ENCODE data around the gene SKP1. TPM values are rescaled to one million over a fixed set of nuclear protein-coding genes. Genes with fewer than 3 reads are reported as not detected.
"Not testable (repeated sequence)": the region's sequence is repeated elsewhere in the genome, so short reads cannot be mapped to it uniquely, and the experiment has no call there.

SKP1 gene
- 100 to 1,000 TPM; 476 to 538 (median 505) TPM for polyA plus RNA-seq
- long read RNA-seq, donor 1, full-length matches to known transcripts: 592 of 690 reads
- long read RNA-seq, donor 1, partial matches to known transcripts: 78 of 690 reads
- long read RNA-seq, donor 1, other reads (novel, unspliced or antisense): 20 of 690 reads
- long read RNA-seq, donor 2, full-length matches to known transcripts: 135 of 143 reads
- long read RNA-seq, donor 2, partial matches to known transcripts: 0 of 143 reads
- long read RNA-seq, donor 2, other reads (novel, unspliced or antisense): 8 of 143 reads
- long read RNA-seq, donor 3, full-length matches to known transcripts: 168 of 233 reads
- long read RNA-seq, donor 3, partial matches to known transcripts: 60 of 233 reads
- long read RNA-seq, donor 3, other reads (novel, unspliced or antisense): 5 of 233 reads
- long read RNA-seq, donor 4, full-length matches to known transcripts: 7 of 7 reads
- long read RNA-seq, donor 4, partial matches to known transcripts: 0 of 7 reads
- long read RNA-seq, donor 4, other reads (novel, unspliced or antisense): 0 of 7 reads
- long read RNA-seq, donor 5, full-length matches to known transcripts: 44 of 63 reads
- long read RNA-seq, donor 5, partial matches to known transcripts: 19 of 63 reads
- long read RNA-seq, donor 5, other reads (novel, unspliced or antisense): 0 of 63 reads
- long read RNA-seq, donor 6, full-length matches to known transcripts: 212 of 219 reads
- long read RNA-seq, donor 6, partial matches to known transcripts: 7 of 219 reads
- long read RNA-seq, donor 6, other reads (novel, unspliced or antisense): 0 of 219 reads
- long read RNA-seq, donor 7, full-length matches to known transcripts: 575 of 630 reads
- long read RNA-seq, donor 7, partial matches to known transcripts: 46 of 630 reads
- long read RNA-seq, donor 7, other reads (novel, unspliced or antisense): 9 of 630 reads
- long read RNA-seq, donor 8, full-length matches to known transcripts: 30 of 30 reads
- long read RNA-seq, donor 8, partial matches to known transcripts: 0 of 30 reads
- long read RNA-seq, donor 8, other reads (novel, unspliced or antisense): 0 of 30 reads
- long read RNA-seq, donor 9, full-length matches to known transcripts: 49 of 55 reads
- long read RNA-seq, donor 9, partial matches to known transcripts: 6 of 55 reads
- long read RNA-seq, donor 9, other reads (novel, unspliced or antisense): 0 of 55 reads
- long read RNA-seq, donor 10, full-length matches to known transcripts: 397 of 426 reads
- long read RNA-seq, donor 10, partial matches to known transcripts: 23 of 426 reads
- long read RNA-seq, donor 10, other reads (novel, unspliced or antisense): 6 of 426 reads

DNA sequence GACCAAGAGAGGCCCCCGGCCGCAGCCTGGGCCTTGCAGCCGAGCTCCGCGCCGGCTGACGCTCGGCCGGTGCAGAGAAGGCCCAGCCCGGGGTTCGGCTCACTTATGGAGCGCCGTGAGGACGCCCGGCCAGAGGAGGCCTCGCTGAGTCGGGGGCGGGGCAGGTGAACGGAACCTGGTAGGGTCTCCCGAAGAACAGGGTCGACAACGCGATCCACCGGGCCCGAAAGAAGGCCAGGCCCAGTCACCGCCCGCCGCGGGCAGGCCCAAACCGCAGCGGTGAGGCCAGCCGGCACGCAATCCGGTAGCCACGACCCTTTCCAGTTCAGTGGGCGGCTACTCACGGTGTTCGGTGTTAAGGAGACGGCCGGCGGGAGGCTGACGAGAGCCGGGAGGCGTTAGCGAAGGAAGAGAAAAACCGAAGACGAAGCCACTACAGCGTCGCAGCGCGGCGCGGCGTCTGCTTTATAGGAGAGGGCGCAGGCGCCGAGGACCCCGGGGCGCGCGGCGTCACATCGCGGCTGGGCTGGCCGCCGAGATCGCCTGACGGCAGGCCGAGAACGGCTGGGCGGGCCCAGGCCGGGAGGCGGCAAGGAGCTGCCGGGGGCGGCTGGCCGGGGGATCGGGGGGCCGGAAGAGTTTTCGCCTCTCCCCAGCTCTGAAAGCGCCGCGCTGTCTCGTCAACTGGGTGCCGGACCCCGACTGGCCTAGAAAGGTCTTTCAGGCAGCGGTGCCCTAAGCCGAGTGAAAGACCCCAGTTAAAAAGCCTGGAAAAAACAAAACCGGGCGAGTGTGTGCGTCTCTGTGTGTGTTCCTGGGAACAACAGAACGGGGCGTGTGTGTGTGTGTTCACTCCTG lies at the start of gene SKP1:
SKP1 (minus strand) TSS at position 440 of the 858 bp plus-strand sequence. CDS start 2,928 bp downstream, outside the sequence.
- peak within 1 kb of the TSS; percentile 79 to 95 (median 92) for H3K4me3 ChIP-seq (ENCODE audit: low read depth in 1 of 3, low read length in 3 of 3)
- H3K27ac ChIP-seq (ENCODE audit: low read depth in 1 of 3, low read length in 2 of 3): peak within 1 kb of the TSS; percentile 96 to 100 (median 98)
- 0 to 1% (median 0%) methylated on average over 71 to 92 of the region's 92 CpGs for WGBS, 3 donors
- H3K36me3 ChIP-seq (ENCODE audit: control insufficient read depth in 3 of 3, insufficient read depth in 2 of 3, low read depth in 1 of 3, low read length in 3 of 3): peaks cover 0 to 13% (median 0%) of the 10 kb centered on the region in 3 donors
- DNase-seq: peak; percentile 84 to 95
- no peaks in the 10 kb centered on the region for H3K9me3 ChIP-seq (ENCODE audit: control insufficient read depth in 2 of 2, insufficient read depth in 1 of 2, low read depth in 1 of 2, low read length in 1 of 2)
- no peak for FAIRE-seq
- H3K4me1 ChIP-seq (ENCODE audit: control insufficient read depth in 3 of 3, insufficient read depth in 2 of 3, low read depth in 1 of 3, low read length in 2 of 3): peaks cover 2 to 26% (median 3%) of the 10 kb centered on the region in 3 donors
- H3K27me3 ChIP-seq (ENCODE audit: control insufficient read depth in 3 of 3, insufficient read depth in 3 of 3, low read length in 3 of 3): no peaks in the 10 kb centered on the region

DNA sequence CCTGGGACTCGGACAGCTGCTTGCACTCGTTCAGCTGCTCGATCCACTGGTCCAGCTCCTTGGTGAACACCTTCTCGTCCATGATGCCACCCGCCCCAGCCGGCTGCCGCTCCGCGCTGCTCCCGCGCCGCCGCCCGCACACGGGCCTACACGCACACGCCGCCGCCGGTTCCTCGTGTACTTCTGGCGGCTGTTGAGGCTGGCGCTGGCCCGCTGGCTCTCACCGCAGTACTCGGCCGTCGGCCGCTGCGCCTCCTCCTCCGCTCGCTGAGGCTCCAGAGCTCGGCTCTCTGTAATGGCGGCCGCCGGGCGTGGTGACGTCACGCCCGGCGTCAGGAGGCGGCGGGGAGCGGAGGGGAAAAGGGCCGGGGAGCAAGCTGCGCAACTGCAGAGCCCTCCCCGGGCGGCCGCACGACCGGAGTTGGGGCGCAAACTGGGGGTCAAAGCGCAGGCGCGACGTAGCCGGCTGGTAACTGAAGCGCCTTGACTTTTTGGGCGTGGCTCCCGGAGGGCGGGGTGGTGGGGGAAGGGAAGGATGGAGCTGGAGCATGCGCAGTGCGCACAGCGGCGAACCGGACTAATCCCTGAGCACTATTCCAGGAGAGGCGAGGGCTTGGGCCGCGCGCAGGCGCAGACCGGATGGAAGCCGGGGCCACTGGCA lies 49.2 kb upstream of the SKP1 start, which contains the start of gene PPP2CA:
PPP2CA (minus strand) TSS at position 294 of the 661 bp plus-strand sequence; CDS start at position 82, 212 bp downstream.
- FAIRE-seq: no peak

DNA sequence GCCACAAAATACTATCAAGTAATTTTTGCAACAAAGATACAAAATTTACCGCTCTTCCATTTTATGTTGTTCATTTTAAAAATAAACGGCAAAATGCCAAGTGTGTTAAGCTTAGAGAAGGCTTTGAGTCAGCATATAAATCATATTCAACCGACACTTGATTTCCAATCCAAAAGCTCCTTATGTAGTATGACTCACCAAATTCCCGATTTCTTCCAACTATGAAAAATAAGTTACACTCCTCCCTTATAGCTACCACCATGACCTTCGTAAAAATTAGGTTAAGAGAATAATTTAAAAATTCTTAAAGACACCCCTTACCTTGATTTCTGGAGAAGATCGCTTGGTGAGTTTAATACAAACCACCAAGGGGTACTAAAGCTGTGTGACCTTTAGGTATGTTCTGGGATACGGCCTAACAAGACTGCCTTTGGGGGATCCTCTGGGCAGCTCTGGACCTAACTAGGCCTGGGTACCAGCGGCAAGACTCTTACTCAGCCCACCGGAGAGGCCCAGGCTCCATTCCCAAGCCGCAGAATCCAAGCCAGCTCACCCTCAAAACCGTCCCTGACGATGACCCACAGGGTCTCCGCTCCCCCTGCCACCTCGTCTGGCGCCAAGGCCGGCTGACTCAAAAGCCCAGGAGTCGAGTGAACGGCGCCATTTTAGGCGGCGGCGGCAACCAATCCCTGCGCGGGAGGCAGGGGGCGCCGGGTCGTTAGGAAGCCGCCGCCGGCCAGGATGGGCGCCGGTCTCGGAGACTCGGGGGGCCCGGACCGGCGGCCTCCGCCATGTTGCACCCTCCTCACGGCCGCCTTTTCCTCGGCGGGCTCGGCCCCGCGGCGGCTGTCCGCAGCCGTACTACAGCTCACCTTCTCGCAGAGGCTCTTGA lies 48.4 kb upstream of the SKP1 start:
- peak; percentile 49 to 89 for DNase-seq
- Histone ChIP-seq H3K4me1 (ENCODE audit: control insufficient read depth in 3 of 3, insufficient read depth in 2 of 3, low read depth in 1 of 3, low read length in 2 of 3) (peaks cover 4 to 21% (median 5%) of the 10 kb centered on the region in 3 donors), H3K4me3 (ENCODE audit: low read depth in 1 of 3, low read length in 3 of 3) (peak overlapping the region; percentile 81 to 97 (median 97)), H3K27ac (ENCODE audit: low read depth in 1 of 3, low read length in 2 of 3) (peak overlapping the region; percentile 99 to 100 (median 100)), H3K9me3 (ENCODE audit: control insufficient read depth in 2 of 2, insufficient read depth in 1 of 2, low read depth in 1 of 2, low read length in 1 of 2) (no peaks in the 10 kb centered on the region), H3K36me3 (ENCODE audit: control insufficient read depth in 3 of 3, insufficient read depth in 2 of 3, low read depth in 1 of 3, low read length in 3 of 3) (peaks cover 0 to 5% (median 0%) of the 10 kb centered on the region in 3 donors), H3K27me3 (ENCODE audit: control insufficient read depth in 3 of 3, insufficient read depth in 3 of 3, low read length in 3 of 3) (no peaks in the 10 kb centered on the region)
- FAIRE-seq: no peak
- 0 to 1% (median 0%) methylated on average over 44 to 49 of the region's 49 CpGs for WGBS, 3 donors

More for the DNA sequence above, 49.2 kb upstream of the SKP1 start, which contains the start of gene PPP2CA:
- H3K27ac ChIP-seq (ENCODE audit: low read depth in 1 of 3, low read length in 2 of 3): peak within 1 kb of the TSS; percentile 99 to 100 (median 100)
- H3K9me3 ChIP-seq (ENCODE audit: control insufficient read depth in 2 of 2, insufficient read depth in 1 of 2, low read depth in 1 of 2, low read length in 1 of 2): no peaks in the 10 kb centered on the region
- H3K4me1 ChIP-seq (ENCODE audit: control insufficient read depth in 3 of 3, insufficient read depth in 2 of 3, low read depth in 1 of 3, low read length in 2 of 3): peaks cover 0 to 21% (median 4%) of the 10 kb centered on the region in 3 donors
- DNase-seq: peak; percentile 98 to 100
- H3K36me3 ChIP-seq (ENCODE audit: control insufficient read depth in 3 of 3, insufficient read depth in 2 of 3, low read depth in 1 of 3, low read length in 3 of 3): peaks cover 0 to 4% (median 0%) of the 10 kb centered on the region in 3 donors
- H3K4me3 ChIP-seq (ENCODE audit: low read depth in 1 of 3, low read length in 3 of 3): peak within 1 kb of the TSS; percentile 81 to 97 (median 97)
- H3K27me3 ChIP-seq (ENCODE audit: control insufficient read depth in 3 of 3, insufficient read depth in 3 of 3, low read length in 3 of 3): no peaks in the 10 kb centered on the region
- 0% methylated on average over 55 to 73 of the region's 73 CpGs for WGBS, 3 donors

DNA sequence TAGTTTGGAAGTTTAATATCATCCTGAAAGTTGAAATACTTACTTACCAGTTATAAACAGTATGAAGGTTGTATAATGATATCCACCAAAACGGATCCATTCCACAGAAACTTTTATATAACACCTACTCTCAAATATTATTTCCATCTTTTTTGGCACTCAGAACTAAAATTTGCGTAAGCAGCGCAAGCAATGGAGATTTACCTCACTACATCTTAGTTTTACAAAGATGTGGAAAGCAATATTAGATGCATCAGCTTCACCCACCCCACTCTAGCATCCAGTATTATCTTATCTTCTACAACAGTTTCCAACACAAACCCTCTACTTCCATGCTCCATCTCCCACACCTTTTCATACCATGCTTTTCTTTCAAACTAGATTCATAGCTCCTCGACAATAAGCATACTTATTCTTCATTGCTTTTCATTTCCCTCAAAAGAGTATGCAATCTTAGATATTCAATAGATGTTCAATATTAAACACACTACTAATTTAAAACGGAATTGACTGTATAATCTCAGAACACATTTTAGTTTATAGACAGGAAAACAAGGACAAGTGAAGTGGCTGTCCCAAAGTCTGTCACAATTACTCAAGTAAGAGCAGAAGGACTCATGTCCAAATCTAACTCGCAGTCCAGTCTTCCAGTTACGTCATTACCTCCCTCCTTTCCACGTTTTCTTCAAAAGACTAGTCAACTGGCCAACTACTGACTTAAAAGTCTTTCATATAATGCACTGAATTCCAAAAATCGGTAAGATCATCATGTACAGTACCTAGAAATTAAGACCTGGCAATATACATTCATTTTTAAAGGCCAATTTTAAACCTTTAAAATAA lies 46.9 kb upstream of the SKP1 start:
- H3K36me3 ChIP-seq (ENCODE audit: control insufficient read depth in 3 of 3, insufficient read depth in 2 of 3, low read depth in 1 of 3, low read length in 3 of 3): peaks cover 0 to 10% (median 0%) of the 10 kb centered on the region in 3 donors
- DNase-seq: peak; percentile 23 to 37
- no peak for FAIRE-seq
- peak overlapping the region in 2 of 3 donors; percentile 81 to 97 for H3K4me3 ChIP-seq (ENCODE audit: low read depth in 1 of 3, low read length in 3 of 3)
- H3K27ac ChIP-seq (ENCODE audit: low read depth in 1 of 3, low read length in 2 of 3): peak overlapping the region in 1 of 3 donors; percentile 100
- no peaks in the 10 kb centered on the region for H3K27me3 ChIP-seq (ENCODE audit: control insufficient read depth in 3 of 3, insufficient read depth in 3 of 3, low read length in 3 of 3)
- H3K4me1 ChIP-seq (ENCODE audit: control insufficient read depth in 3 of 3, insufficient read depth in 2 of 3, low read depth in 1 of 3, low read length in 2 of 3): peaks cover 4 to 31% (median 5%) of the 10 kb centered on the region in 3 donors
- WGBS, 3 donors: 21 to 28% (median 28%) methylated on average over 9 of the region's 9 CpGs
- H3K9me3 ChIP-seq (ENCODE audit: control insufficient read depth in 2 of 2, insufficient read depth in 1 of 2, low read depth in 1 of 2, low read length in 1 of 2): no peaks in the 10 kb centered on the region

DNA sequence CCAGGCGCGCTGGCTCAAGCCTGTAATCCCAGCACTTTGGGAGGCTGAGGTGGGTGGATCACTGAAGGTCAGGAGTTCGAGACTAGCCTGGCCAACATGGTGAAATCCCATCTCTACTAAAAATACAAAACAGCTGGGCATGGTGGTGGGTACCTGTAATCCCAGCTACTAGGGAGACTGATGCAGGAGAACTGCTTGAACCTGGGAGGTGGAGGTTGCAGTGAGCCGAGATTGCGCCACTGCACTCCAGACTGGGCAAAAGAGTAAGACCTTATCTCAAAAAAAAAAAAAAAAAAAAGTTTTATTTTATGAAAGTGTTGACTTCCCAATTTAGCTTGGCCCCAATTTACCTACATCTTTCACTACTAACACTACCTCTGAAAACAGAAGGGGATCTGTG lies 44.9 kb upstream of the SKP1 start:
- Histone ChIP-seq H3K36me3 (ENCODE audit: control insufficient read depth in 3 of 3, insufficient read depth in 2 of 3, low read depth in 1 of 3, low read length in 3 of 3) (peaks cover 0 to 14% (median 0%) of the 10 kb centered on the region in 3 donors), H3K4me1 (ENCODE audit: control insufficient read depth in 3 of 3, insufficient read depth in 2 of 3, low read depth in 1 of 3, low read length in 2 of 3) (peaks cover 2 to 21% (median 5%) of the 10 kb centered on the region in 3 donors)
- not testable (repeated sequence) for DNase-seq; H3K27ac ChIP-seq (ENCODE audit: low read depth in 1 of 3, low read length in 2 of 3); FAIRE-seq; H3K27me3 ChIP-seq (ENCODE audit: control insufficient read depth in 3 of 3, insufficient read depth in 3 of 3, low read length in 3 of 3); H3K9me3 ChIP-seq (ENCODE audit: control insufficient read depth in 2 of 2, insufficient read depth in 1 of 2, low read depth in 1 of 2, low read length in 1 of 2); H3K4me3 ChIP-seq (ENCODE audit: low read depth in 1 of 3, low read length in 3 of 3)
- WGBS, 3 donors: 87 to 91% (median 91%) methylated on average over 5 of the region's 5 CpGs

DNA sequence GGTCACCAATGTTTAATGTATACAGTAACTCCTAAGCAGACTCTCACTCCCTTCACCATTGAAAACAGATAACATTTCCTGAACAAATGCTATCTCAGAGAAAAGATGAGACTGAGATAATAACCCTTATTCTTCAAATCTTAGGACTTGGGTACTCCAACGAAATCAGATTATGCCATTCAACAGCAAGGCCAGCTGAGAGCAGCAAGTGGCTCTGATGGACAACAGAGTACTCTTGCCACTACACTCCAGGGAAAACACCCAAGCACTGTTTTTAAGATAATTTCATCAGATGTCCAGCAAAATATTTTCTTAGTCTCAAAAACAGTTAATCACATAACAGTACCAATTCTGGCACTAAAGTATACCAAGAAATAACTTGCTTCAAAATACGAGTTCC lies 39.0 kb upstream of the SKP1 start:
- no peaks in the 10 kb centered on the region for H3K27me3 ChIP-seq (ENCODE audit: control insufficient read depth in 3 of 3, insufficient read depth in 3 of 3, low read length in 3 of 3)
- no peak for FAIRE-seq
- no peak for DNase-seq
- H3K4me3 ChIP-seq (ENCODE audit: low read depth in 1 of 3, low read length in 3 of 3): no peak overlapping the region
- H3K4me1 ChIP-seq (ENCODE audit: control insufficient read depth in 3 of 3, insufficient read depth in 2 of 3, low read depth in 1 of 3, low read length in 2 of 3): peaks cover 0 to 10% (median 4%) of the 10 kb centered on the region in 3 donors
- H3K9me3 ChIP-seq (ENCODE audit: control insufficient read depth in 2 of 2, insufficient read depth in 1 of 2, low read depth in 1 of 2, low read length in 1 of 2): peaks cover 0 to 11% of the 10 kb centered on the region in 2 donors
- H3K36me3 ChIP-seq (ENCODE audit: control insufficient read depth in 3 of 3, insufficient read depth in 2 of 3, low read depth in 1 of 3, low read length in 3 of 3): peaks cover 0 to 23% (median 1%) of the 10 kb centered on the region in 3 donors
- WGBS, 3 donors: 75 to 79% (median 77%) methylated on average over 2 of the region's 2 CpGs
- H3K27ac ChIP-seq (ENCODE audit: low read depth in 1 of 3, low read length in 2 of 3): no peak overlapping the region
